Stimulated activated CD4-positive, alpha-beta T cell treated with anti-CD3 and anti-CD28 coated beads, Interleukin-15, amount 100 ng/mL, for 48 hours (primary cell): ENCODE measurements around the gene IER2.

Experiments
- DNase-seq, 2 donors: peaks; one replicate each; pipeline ENCODE4 v3.0.0-alpha.2; 2020; ENCODE audit warnings: low read depth in 2 of 2

Gene IER2

GRCh38 chr19:13118424-13119193 is 31.6 kb upstream of the IER2 start:
- DNase-seq = no peak

- no peak for DNase-seq
Observed at GRCh38 chr19:13119627-13120026, 30.6 kb upstream of the IER2 start.

- no peak for DNase-seq
Observed at GRCh38 chr19:13120031-13120430, 30.2 kb upstream of the IER2 start.

GRCh38 chr19:13120817-13121216 is 29.4 kb upstream of the IER2 start:
- DNase-seq = no peak

- no peak for DNase-seq
Observed at GRCh38 chr19:13121551-13122274, 28.5 kb upstream of the IER2 start.

- no peak for DNase-seq
Observed at GRCh38 chr19:13122275-13122878, 27.8 kb upstream of the IER2 start.

- DNase-seq = no peak
Observed at GRCh38 chr19:13122980-13123957, 26.9 kb upstream of the IER2 start.

- DNase-seq = no peak
Observed at GRCh38 chr19:13127051-13127450, 23.2 kb upstream of the IER2 start.

- no peak for DNase-seq
Observed at GRCh38 chr19:13127811-13128575, 22.2 kb upstream of the IER2 start.

GRCh38 chr19:13128583-13128982 is 21.6 kb upstream of the IER2 start:
- DNase-seq = no peak

GRCh38 chr19:13129384-13129783 is 20.8 kb upstream of the IER2 start:
- DNase-seq = no peak

- no peak for DNase-seq
Observed at GRCh38 chr19:13130886-13131490, 19.2 kb upstream of the IER2 start.

GRCh38 chr19:13132471-13133180 is 17.6 kb upstream of the IER2 start:
- peak; percentile 65 to 73 for DNase-seq

GRCh38 chr19:13133241-13133870 is 16.9 kb upstream of the IER2 start:
- no peak for DNase-seq

GRCh38 chr19:13134626-13135025 is 15.6 kb upstream of the IER2 start:
- DNase-seq = no peak

GRCh38 chr19:13135068-13136062 is 14.8 kb upstream of the IER2 start:
- DNase-seq = no peak

GRCh38 chr19:13137290-13137794 is 12.9 kb upstream of the IER2 start:
- DNase-seq = no peak
